HFF-Myc (cell line): Measurements from ENCODE around the gene FBXO8.
"Not testable (repeated sequence)": the region's sequence is repeated elsewhere in the genome, so short reads cannot be mapped to it uniquely, and the experiment has no call there.

ENCODE experiments used
- DNase-seq: peaks from one replicate; pipeline ENCODE4 v3.0.0-alpha.2; 2011; ENCODE audit warnings: low read depth; ENCODE audit errors: extremely low read depth
- H3K4me3 ChIP-seq: replicated peaks from 2 replicates; pipeline ENCODE4 v1.5.1; 2011; ENCODE audit warnings: low read depth, mild to moderate bottlenecking, control low read depth, low read length
- TF ChIP-seq, protein P1 (sequence below): IDR thresholded peaks from 2 replicates; pipeline ENCODE4 v1.5.1; 2012; ENCODE audit warnings: mild to moderate bottlenecking, low read depth, low read length, control low read depth; ENCODE audit errors: missing control alignments

FBXO8 gene

GRCh38 chr4:174262624-174263444, 20.6 kb downstream of the FBXO8 start:
- H3K4me3 ChIP-seq, result no peak overlapping the region
- no peak for DNase-seq
- TF ChIP-seq, protein P1, sequence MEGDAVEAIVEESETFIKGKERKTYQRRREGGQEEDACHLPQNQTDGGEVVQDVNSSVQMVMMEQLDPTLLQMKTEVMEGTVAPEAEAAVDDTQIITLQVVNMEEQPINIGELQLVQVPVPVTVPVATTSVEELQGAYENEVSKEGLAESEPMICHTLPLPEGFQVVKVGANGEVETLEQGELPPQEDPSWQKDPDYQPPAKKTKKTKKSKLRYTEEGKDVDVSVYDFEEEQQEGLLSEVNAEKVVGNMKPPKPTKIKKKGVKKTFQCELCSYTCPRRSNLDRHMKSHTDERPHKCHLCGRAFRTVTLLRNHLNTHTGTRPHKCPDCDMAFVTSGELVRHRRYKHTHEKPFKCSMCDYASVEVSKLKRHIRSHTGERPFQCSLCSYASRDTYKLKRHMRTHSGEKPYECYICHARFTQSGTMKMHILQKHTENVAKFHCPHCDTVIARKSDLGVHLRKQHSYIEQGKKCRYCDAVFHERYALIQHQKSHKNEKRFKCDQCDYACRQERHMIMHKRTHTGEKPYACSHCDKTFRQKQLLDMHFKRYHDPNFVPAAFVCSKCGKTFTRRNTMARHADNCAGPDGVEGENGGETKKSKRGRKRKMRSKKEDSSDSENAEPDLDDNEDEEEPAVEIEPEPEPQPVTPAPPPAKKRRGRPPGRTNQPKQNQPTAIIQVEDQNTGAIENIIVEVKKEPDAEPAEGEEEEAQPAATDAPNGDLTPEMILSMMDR, result no peak

GRCh38 chr4:174261432-174261831, 22.0 kb downstream of the FBXO8 start:
- DNase-seq, H3K4me3 ChIP-seq: not testable (repeated sequence)

- no peak overlapping the region for H3K4me3 ChIP-seq
- TF ChIP-seq, protein P1, result no peak
- no peak for DNase-seq
Observed at GRCh38 chr4:174260099-174260498, 23.4 kb downstream of the FBXO8 start.

- DNase-seq, result no peak
- H3K4me3 ChIP-seq, result no peak overlapping the region
- TF ChIP-seq, protein P1, result no peak
Observed at GRCh38 chr4:174259580-174259979, 23.9 kb downstream of the FBXO8 start.

DNA sequence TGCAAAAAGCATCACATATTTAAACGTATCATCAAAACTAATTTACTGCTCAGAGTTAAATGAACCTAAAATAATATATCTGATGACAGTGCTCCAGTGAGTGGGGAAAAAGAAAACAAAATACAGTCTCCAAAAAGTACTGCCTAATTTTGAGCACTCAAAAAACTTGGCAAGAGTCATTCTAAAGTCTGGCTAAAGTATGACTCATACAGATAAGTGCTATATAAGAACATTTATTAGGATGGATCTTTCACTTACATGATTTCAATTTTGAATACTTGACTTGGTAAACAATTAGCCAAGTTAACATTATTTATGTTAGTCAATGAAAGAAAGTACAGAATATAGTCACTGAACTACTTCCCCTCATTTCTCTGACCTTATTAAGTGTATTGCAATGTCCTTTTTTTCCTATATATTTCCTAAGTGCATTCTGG, 27.2 kb downstream of the FBXO8 start:
- H3K4me3 ChIP-seq, result no peak overlapping the region
- DNase-seq, result no peak
- TF ChIP-seq, protein P1, result no peak

GRCh38 chr4:174255786-174256185, 27.7 kb downstream of the FBXO8 start:
- H3K4me3 ChIP-seq, result no peak overlapping the region

DNA sequence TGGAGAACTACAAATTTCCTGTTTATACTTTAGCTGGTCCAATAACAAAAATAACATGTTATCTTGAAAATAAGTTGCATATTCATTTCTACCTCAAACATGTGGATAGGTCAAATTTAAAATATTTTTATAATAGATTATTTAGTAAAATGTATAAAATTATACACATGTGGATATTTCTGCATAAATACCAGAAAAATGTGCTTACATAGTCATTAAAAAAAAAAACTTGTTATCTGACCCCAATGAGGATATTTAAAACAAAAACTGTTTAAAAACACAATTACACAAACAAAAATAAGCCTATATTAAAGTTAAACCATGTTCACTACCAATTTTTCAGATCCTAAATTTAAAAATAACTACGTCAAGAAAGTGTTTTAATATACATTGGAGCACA, 28.1 kb downstream of the FBXO8 start:
- TF ChIP-seq, protein P1, result no peak
- DNase-seq, result no peak
- H3K4me3 ChIP-seq, result no peak overlapping the region

More at GRCh38 chr4:174255786-174256185, 27.7 kb downstream of the FBXO8 start:
- TF ChIP-seq, protein P1, result no peak
- DNase-seq, result peak; percentile 44
